K562 (cell line): Measurements from ENCODE around the gene PIK3R4. TPM values are rescaled to one million over a fixed set of nuclear protein-coding genes. Genes with fewer than 3 reads are reported as not detected.

Source experiments
- ARID1B ChIP-seq: fragments of 450-650 bp; IDR thresholded peaks from 2 replicates; pipeline ENCODE4 v1.6.1; 2016; ENCODE audit warnings: antibody characterized with exemption, mild to moderate bottlenecking, inconsistent platforms
- C11orf30 ChIP-seq: fragments of 450-650 bp; IDR thresholded peaks from 2 replicates; pipeline ENCODE4 v1.6.1; 2016; ENCODE audit warnings: low read depth, mild to moderate bottlenecking
- ELF2 ChIP-seq: fragments of 250-450 bp; sonication (Bioruptor Pico); IDR thresholded peaks from 2 replicates; pipeline ENCODE4 v1.5.0; 2021; ENCODE audit warnings: mild to moderate bottlenecking
- NCOA6 ChIP-seq: fragments of 450-650 bp; IDR thresholded peaks from 2 replicates; pipeline ENCODE4 v1.6.1; 2017; ENCODE audit warnings: mild to moderate bottlenecking
- NR2F6 ChIP-seq: fragments of 450-650 bp; formaldehyde crosslinking; IDR thresholded peaks from 2 replicates; pipeline ENCODE4 v1.4.0; 2020; ENCODE audit warnings: mild to moderate bottlenecking
- POLR2AphosphoS5 ChIP-seq: IDR thresholded peaks from 2 replicates; pipeline ENCODE4 v1.6.1; 2011; ENCODE audit warnings: mild to moderate bottlenecking, low read depth, low read length, moderate library complexity; ENCODE audit not compliant: control insufficient read depth, insufficient read depth
- PRDM10 ChIP-seq: fragments of 450-650 bp; IDR thresholded peaks from 2 replicates; pipeline ENCODE4 v1.6.1; 2018; ENCODE audit not compliant: partially characterized antibody
- SIN3B ChIP-seq: fragments of 450-650 bp; IDR thresholded peaks from 2 replicates; pipeline ENCODE4 v1.6.1; 2017; ENCODE audit warnings: low read depth, mild to moderate bottlenecking, moderate library complexity
- TAF9B ChIP-seq: fragments of 450-650 bp; IDR thresholded peaks from 2 replicates; pipeline ENCODE4 v1.6.1; 2018; ENCODE audit warnings: mild to moderate bottlenecking; ENCODE audit not compliant: partially characterized antibody
- THAP12 ChIP-seq: fragments of 250-450 bp; sonication (Bioruptor Pico); IDR thresholded peaks from 2 replicates; pipeline ENCODE4 v1.9.0; 2021; ENCODE audit warnings: mild to moderate bottlenecking, inconsistent platforms
- ZNF263 ChIP-seq: sonication (generic); formaldehyde crosslinking; IDR thresholded peaks from 2 replicates; pipeline ENCODE4 v1.8.0; 2022; ENCODE audit warnings: mild to moderate bottlenecking, missing genetic modification reagents, borderline replicate concordance
- ZNF384 ChIP-seq: IDR thresholded peaks from 2 replicates; pipeline ENCODE4 v1.6.1; 2012; ENCODE audit warnings: low read depth, low read length, improper control_type of control experiment
- ZNF41 ChIP-seq: fragments of 250-450 bp; sonication (Bioruptor Pico); conservative IDR thresholded peaks from 2 replicates; pipeline ENCODE4 v1.4.0; 2020; ENCODE audit warnings: mild to moderate bottlenecking
- polyA plus RNA-seq, 8 experiments: library from polyadenylated mRNA; depleted of rRNA in 4 of 8; stranded (reverse) in 5 of 8; unstranded in 3 of 8; fragments of >200 nt; fragmentation: Nextera tagmentation in 2 of 8; fragmentation: Illumina TruSeq in 1 of 8; extraction: Ambion mirVana in 2 of 8; extraction: Trizol in 1 of 8; gene quantifications; 2 replicates each; pipeline versions ENCODE4 v1.2.1 to v1.2.3, GENCODE V29; 2011 to 2014; ENCODE audit warnings: inconsistent platforms in 1 of 8, missing spikeins in 1 of 8
- total RNA-seq, 7 experiments: library from RNA; depleted of rRNA in 6 of 7; stranded (reverse); fragments of >200 nt in 6 of 7; fragmentation: Illumina TruSeq in 2 of 7; extraction: Trizol in 2 of 7; gene quantifications; 2 replicates each; pipeline versions ENCODE4 v1.2.1 to v1.2.3, GENCODE V29; 2011 to 2021; ENCODE audit warnings: low replicate concordance in 1 of 7
- TF ChIP-seq, protein P1 (sequence below), 2 experiments: fragments of 450-650 bp in 1 of 2; sonication (generic) in 1 of 2; formaldehyde crosslinking in 1 of 2; IDR thresholded peaks in 1 of 2; conservative IDR thresholded peaks in 1 of 2; 2 replicates each; pipeline versions ENCODE4 v1.6.1 to v1.8.1; 2016 to 2023; ENCODE audit warnings: mild to moderate bottlenecking in 2 of 2, moderate library complexity in 2 of 2, inconsistent platforms in 1 of 2, missing genetic modification reagents in 1 of 2
- TF ChIP-seq, protein P2 (sequence below): fragments of 250-450 bp; sonication (Bioruptor Pico); IDR thresholded peaks from 2 replicates; pipeline ENCODE4 v1.4.0; 2020; ENCODE audit warnings: mild to moderate bottlenecking, moderate library complexity, borderline replicate concordance
- TF ChIP-seq, protein P3 (sequence below): fragments of 450-650 bp; formaldehyde crosslinking; IDR thresholded peaks from 2 replicates; pipeline ENCODE4 v1.4.0; 2020; ENCODE audit warnings: mild to moderate bottlenecking, moderate library complexity

The PIK3R4 gene
- total and polyA plus RNA-seq, 9 of the 15 experiments (the other 6 are each of a cell fraction or from before 2014, with no cell fraction given) = 20.6 to 45.8 (median 26.0) TPM

DNA sequence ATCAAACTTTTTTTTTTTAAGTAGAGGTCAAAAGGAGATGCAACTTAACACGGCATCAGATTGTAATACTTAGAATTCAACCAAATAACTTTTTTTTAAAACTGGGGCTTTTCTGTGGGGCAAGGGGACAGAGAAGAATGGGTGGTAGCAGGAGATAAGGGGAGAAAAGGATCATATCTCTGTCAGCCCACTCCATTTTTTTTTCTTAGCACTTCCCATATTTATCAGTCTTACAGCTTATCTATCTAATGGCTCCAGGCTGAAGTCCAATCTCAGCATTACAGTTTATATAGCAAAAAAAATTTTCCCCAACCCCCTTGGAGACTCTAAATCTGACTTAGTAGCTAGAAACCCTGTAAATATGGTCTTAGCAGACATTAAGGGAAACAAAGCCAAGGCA is 69.3 kb downstream of the PIK3R4 start (continued):
- peak; percentile 71; the same call in 1 of the 2 replicates for TF ChIP-seq ZNF384
- TF ChIP-seq TAF9B = no peak
- TF ChIP-seq, protein P1, sequence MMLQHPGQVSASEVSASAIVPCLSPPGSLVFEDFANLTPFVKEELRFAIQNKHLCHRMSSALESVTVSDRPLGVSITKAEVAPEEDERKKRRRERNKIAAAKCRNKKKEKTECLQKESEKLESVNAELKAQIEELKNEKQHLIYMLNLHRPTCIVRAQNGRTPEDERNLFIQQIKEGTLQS (IDR thresholded peaks at IDR 0.05) = no peak
- TF ChIP-seq, protein P1 (CRISPR knock-in tag; conservative IDR thresholded peaks at IDR 0.05) = no peak
- TF ChIP-seq ZNF41 (CRISPR knock-in tag) = no peak
- no peak for TF ChIP-seq C11orf30
- TF ChIP-seq PRDM10 = no peak
- TF ChIP-seq, protein P2, sequence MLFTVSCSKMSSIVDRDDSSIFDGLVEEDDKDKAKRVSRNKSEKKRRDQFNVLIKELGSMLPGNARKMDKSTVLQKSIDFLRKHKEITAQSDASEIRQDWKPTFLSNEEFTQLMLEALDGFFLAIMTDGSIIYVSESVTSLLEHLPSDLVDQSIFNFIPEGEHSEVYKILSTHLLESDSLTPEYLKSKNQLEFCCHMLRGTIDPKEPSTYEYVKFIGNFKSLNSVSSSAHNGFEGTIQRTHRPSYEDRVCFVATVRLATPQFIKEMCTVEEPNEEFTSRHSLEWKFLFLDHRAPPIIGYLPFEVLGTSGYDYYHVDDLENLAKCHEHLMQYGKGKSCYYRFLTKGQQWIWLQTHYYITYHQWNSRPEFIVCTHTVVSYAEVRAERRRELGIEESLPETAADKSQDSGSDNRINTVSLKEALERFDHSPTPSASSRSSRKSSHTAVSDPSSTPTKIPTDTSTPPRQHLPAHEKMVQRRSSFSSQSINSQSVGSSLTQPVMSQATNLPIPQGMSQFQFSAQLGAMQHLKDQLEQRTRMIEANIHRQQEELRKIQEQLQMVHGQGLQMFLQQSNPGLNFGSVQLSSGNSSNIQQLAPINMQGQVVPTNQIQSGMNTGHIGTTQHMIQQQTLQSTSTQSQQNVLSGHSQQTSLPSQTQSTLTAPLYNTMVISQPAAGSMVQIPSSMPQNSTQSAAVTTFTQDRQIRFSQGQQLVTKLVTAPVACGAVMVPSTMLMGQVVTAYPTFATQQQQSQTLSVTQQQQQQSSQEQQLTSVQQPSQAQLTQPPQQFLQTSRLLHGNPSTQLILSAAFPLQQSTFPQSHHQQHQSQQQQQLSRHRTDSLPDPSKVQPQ (CRISPR knock-in tag) = no peak
- TF ChIP-seq THAP12 (CRISPR knock-in tag) = no peak
- no peak for TF ChIP-seq POLR2AphosphoS5
- TF ChIP-seq, protein P3, sequence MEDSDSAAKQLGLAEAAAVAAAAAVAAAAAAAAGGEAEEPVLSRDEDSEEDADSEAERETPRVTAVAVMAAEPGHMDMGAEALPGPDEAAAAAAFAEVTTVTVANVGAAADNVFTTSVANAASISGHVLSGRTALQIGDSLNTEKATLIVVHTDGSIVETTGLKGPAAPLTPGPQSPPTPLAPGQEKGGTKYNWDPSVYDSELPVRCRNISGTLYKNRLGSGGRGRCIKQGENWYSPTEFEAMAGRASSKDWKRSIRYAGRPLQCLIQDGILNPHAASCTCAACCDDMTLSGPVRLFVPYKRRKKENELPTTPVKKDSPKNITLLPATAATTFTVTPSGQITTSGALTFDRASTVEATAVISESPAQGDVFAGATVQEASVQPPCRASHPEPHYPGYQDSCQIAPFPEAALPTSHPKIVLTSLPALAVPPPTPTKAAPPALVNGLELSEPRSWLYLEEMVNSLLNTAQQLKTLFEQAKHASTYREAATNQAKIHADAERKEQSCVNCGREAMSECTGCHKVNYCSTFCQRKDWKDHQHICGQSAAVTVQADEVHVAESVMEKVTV (CRISPR knock-in tag) = no peak
- no peak for TF ChIP-seq NR2F6
- no peak for TF ChIP-seq NCOA6
- TF ChIP-seq ZNF263 (CRISPR knock-in tag) = no peak
- peak; percentile 77 for TF ChIP-seq ARID1B
- no peak for TF ChIP-seq SIN3B
- no peak for TF ChIP-seq ELF2
